Mesodermal cell (in vitro differentiated cells): ENCODE data around the gene CHRNB1. TPM values are rescaled to one million over a fixed set of nuclear protein-coding genes. Genes with fewer than 3 reads are reported as not detected.

Experiments used
- H3K27ac ChIP-seq: 2 replicates; pipeline ENCODE4 v1.7.0; 2013; ENCODE audit warnings: mild to moderate bottlenecking, low read depth, low read length, moderate library complexity; ENCODE audit not compliant: severe bottlenecking
- H3K36me3 ChIP-seq: 2 replicates; pipeline ENCODE4 v1.7.1; 2013; ENCODE audit warnings: mild to moderate bottlenecking, low read length, moderate library complexity; ENCODE audit not compliant: control insufficient read depth, insufficient read depth
- H3K4me1 ChIP-seq: one replicate; pipeline ENCODE4 v1.7.1; 2013; ENCODE audit warnings: mild to moderate bottlenecking, low read length; ENCODE audit not compliant: insufficient read depth, control insufficient read depth, poor library complexity, severe bottlenecking
- H3K4me3 ChIP-seq: 2 replicates; pipeline ENCODE4 v1.7.0; 2013; ENCODE audit warnings: low read length, control low read depth, mild to moderate bottlenecking; ENCODE audit not compliant: insufficient read depth, poor library complexity, severe bottlenecking; ENCODE audit errors: extremely low read depth
- H3K9me3 ChIP-seq: 2 replicates; pipeline ENCODE4 v1.7.1; 2013; ENCODE audit warnings: mild to moderate bottlenecking, low read length, moderate library complexity; ENCODE audit not compliant: control insufficient read depth
- WGBS, 2 experiments: methylation state at CpG; one replicate each; pipeline ENCODE4 v1.1.5; 2013; ENCODE audit warnings: missing lambda C conversion rate in 2 of 2; ENCODE audit not compliant: insufficient coverage in 2 of 2; 5-methylcytosine and 5-hydroxymethylcytosine counted together
- polyA plus RNA-seq, 2 experiments: library from polyadenylated mRNA; stranded (reverse); fragments of 50-300 nt; gene quantifications; one replicate each; pipeline ENCODE4 v1.2.3, GENCODE V29; 2013

Gene CHRNB1
- 10.3 TPM for polyA plus RNA-seq (2013, experiment 1 of 2)
- 9.7 TPM for polyA plus RNA-seq (2013, experiment 2 of 2)

- Histone ChIP-seq H3K36me3 (no peaks in the 10 kb centered on the region), H3K4me3 (peak within 1 kb of the TSS; percentile 44), H3K9me3 (no peaks in the 10 kb centered on the region), H3K4me1 (peaks cover 9% of the 10 kb centered on the region), H3K27ac (peak within 1 kb of the TSS; percentile 45)
- 2 to 5% methylated on average over 45 to 47 of the region's 51 CpGs for WGBS, 2 experiments
Measured at GRCh38 chr17:7444682-7445618, at the start of gene CHRNB1. Gene CHRNB1, plus strand, starts transcription at chr17:7445061. Its CDS starts 67 bp downstream, at chr17:7445128.

- H3K9me3 ChIP-seq, result no peaks in the 10 kb centered on the region
- peaks cover 8% of the 10 kb centered on the region for H3K4me1 ChIP-seq
- H3K27ac ChIP-seq, result no peak overlapping the region
- peaks cover 15% of the 10 kb centered on the region for H3K36me3 ChIP-seq
- WGBS, 2 experiments, result 91 to 95% methylated on average over 4 of the region's 4 CpGs
- H3K4me3 ChIP-seq, result no peak overlapping the region
Measured at GRCh38 chr17:7396147-7396546, 48.7 kb upstream of the CHRNB1 start.

GRCh38 chr17:7398612-7399011 is 46.2 kb upstream of the CHRNB1 start:
- Histone ChIP-seq H3K36me3 (peaks cover 9% of the 10 kb centered on the region), H3K27ac (no peak overlapping the region), H3K4me1 (peaks cover 8% of the 10 kb centered on the region), H3K4me3 (no peak overlapping the region), H3K9me3 (no peaks in the 10 kb centered on the region)
- 79 to 85% methylated on average over 1 of the region's 2 CpGs for WGBS, 2 experiments

- H3K9me3 ChIP-seq, result no peaks in the 10 kb centered on the region
- H3K27ac ChIP-seq, result peak overlapping the region; percentile 83
- H3K4me1 ChIP-seq, result peaks cover 7% of the 10 kb centered on the region
- H3K4me3 ChIP-seq, result peak overlapping the region; percentile 75
- peaks cover 9% of the 10 kb centered on the region for H3K36me3 ChIP-seq
- WGBS, 2 experiments, result 27 to 40% methylated on average over 6 to 9 of the region's 16 CpGs
Measured at GRCh38 chr17:7403043-7403726, 41.7 kb upstream of the CHRNB1 start.

- Histone ChIP-seq H3K27ac (peak overlapping the region; percentile 83), H3K9me3 (no peaks in the 10 kb centered on the region), H3K36me3 (peaks cover 11% of the 10 kb centered on the region), H3K4me3 (peak overlapping the region; percentile 75), H3K4me1 (peaks cover 7% of the 10 kb centered on the region)
- WGBS, 2 experiments, result 0% methylated on average over 7 to 11 of the region's 13 CpGs
Measured at GRCh38 chr17:7403727-7403976, 41.2 kb upstream of the CHRNB1 start.

GRCh38 chr17:7403977-7404736 is 40.7 kb upstream of the CHRNB1 start, which contains the start of gene TMEM256:
Gene TMEM256, minus strand, starts transcription at chr17:7404097. Its CDS starts 13 bp downstream, at chr17:7404084.
- peaks cover 16% of the 10 kb centered on the region for H3K36me3 ChIP-seq
- 0% methylated on average over 21 to 34 of the region's 49 CpGs for WGBS, 2 experiments
- H3K4me3 ChIP-seq, result peak within 1 kb of the TSS; percentile 75
- no peaks in the 10 kb centered on the region for H3K9me3 ChIP-seq
- H3K27ac ChIP-seq, result peak within 1 kb of the TSS; percentile 83
- peaks cover 7% of the 10 kb centered on the region for H3K4me1 ChIP-seq

GRCh38 chr17:7404737-7405349 is 40.0 kb upstream of the CHRNB1 start:
- Histone ChIP-seq H3K9me3 (no peaks in the 10 kb centered on the region), H3K27ac (peak overlapping the region; percentile 76), H3K36me3 (peaks cover 23% of the 10 kb centered on the region), H3K4me3 (peak overlapping the region; percentile 75), H3K4me1 (peaks cover 7% of the 10 kb centered on the region)
- WGBS, 2 experiments, result 0% methylated on average over 45 to 55 of the region's 65 CpGs

- WGBS, 2 experiments, result 1 to 2% methylated on average over 16 to 26 of the region's 38 CpGs
- Histone ChIP-seq H3K36me3 (peaks cover 28% of the 10 kb centered on the region), H3K27ac (peak overlapping the region; percentile 76), H3K9me3 (no peaks in the 10 kb centered on the region), H3K4me3 (peak overlapping the region; percentile 75), H3K4me1 (peaks cover 7% of the 10 kb centered on the region)
Measured at GRCh38 chr17:7405350-7406234, 39.3 kb upstream of the CHRNB1 start.

- Histone ChIP-seq H3K36me3 (peaks cover 34% of the 10 kb centered on the region), H3K27ac (no peak overlapping the region), H3K9me3 (no peaks in the 10 kb centered on the region), H3K4me1 (peaks cover 3% of the 10 kb centered on the region), H3K4me3 (peak overlapping the region; percentile 75)
- 11 to 26% methylated on average over 3 of the region's 12 CpGs for WGBS, 2 experiments
Measured at GRCh38 chr17:7406235-7406825, 38.5 kb upstream of the CHRNB1 start.
